ENCODE results near the gene SERPINE2.

Gene SERPINE2

GRCh38 chr2:223957092-223957851 is 81.8 kb downstream of the SERPINE2 start, which contains the start of gene MRPL44:
Gene MRPL44 (plus strand): TSS chr2:223957463. CDS start chr2:223957473, 10 bp downstream.
- H3K4me3 ChIP-seq (ENCODE audit: low read depth, low read length): peak within 1 kb of the TSS; percentile 93
- TF ChIP-seq CTCF (IDR thresholded peaks at IDR 0.05; ENCODE audit: insufficient read depth, low read depth, low read length, missing control alignments): no peak

DNA sequence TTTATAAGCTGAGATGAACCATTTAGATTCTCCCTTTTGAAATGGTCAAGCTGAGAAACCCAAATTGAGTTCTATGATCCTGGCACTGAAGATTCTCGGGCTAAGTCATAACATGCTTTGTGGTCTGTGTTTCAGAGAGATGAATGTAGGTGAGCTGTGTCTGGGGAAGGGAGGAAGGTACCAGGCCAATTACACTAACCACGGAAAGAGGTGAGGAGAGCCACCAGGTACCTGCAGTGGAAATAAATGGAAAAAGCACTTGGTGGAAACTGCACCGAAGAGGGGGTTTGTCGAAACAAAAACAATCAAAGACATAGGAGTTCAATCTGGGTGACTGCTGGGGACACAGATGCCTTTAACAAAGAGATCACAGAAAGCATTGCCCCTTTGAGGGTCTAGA is 82.8 kb downstream of the SERPINE2 start:
- TF ChIP-seq CTCF (IDR thresholded peaks at IDR 0.05; ENCODE audit: insufficient read depth, low read depth, low read length, missing control alignments): no peak
- peak; percentile 57 for DNase-seq (ENCODE audit: low read depth)
- H3K4me3 ChIP-seq (ENCODE audit: low read depth, low read length): peak overlapping the region; percentile 59

More at GRCh38 chr2:223957092-223957851, 81.8 kb downstream of the SERPINE2 start, which contains the start of gene MRPL44:
- peak; percentile 96 for DNase-seq (ENCODE audit: low read depth)

GRCh38 chr2:223954401-223954800 is 84.7 kb downstream of the SERPINE2 start:
- no peak overlapping the region for H3K4me3 ChIP-seq (ENCODE audit: low read depth, low read length)
- no peak for TF ChIP-seq CTCF (IDR thresholded peaks at IDR 0.05; ENCODE audit: insufficient read depth, low read depth, low read length, missing control alignments)
- no peak for DNase-seq (ENCODE audit: low read depth)

DNA sequence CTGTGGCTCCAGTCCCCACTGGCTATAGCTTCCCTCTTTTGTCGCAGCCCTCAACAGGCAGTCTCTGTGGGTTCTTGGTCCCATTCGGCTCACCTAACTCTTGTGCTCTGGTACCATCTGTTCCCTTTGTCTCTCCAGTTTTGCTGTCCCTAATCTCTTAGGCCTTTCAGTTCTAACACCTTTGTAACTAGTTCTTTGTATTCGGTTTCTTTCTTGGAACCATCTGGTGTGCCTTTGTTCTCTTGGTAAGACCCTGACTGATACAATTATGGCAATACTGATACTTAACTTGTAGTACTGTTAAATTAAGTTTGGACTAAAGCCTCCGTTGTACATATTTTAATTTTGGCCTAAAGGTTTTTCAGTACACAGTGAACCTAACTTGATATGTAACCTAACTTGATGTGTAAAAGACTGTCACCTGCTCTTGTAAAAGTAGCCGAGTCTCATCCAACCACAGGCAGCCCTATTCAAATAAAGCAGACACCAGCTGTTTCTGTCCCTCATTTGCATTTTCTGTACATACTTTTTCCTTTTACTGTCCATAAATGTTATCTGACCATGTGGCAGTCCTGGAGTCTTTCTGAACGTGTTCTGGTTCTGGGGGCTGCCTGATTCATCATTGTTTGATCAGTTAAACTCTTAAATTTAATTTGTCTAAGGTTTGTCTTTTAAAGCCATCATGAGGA is 86.7 kb downstream of the SERPINE2 start:
- DNase-seq (ENCODE audit: low read depth): peak; percentile 80
- no peak overlapping the region for H3K4me3 ChIP-seq (ENCODE audit: low read depth, low read length)
- no peak for TF ChIP-seq CTCF (IDR thresholded peaks at IDR 0.05; ENCODE audit: insufficient read depth, low read depth, low read length, missing control alignments)

DNA sequence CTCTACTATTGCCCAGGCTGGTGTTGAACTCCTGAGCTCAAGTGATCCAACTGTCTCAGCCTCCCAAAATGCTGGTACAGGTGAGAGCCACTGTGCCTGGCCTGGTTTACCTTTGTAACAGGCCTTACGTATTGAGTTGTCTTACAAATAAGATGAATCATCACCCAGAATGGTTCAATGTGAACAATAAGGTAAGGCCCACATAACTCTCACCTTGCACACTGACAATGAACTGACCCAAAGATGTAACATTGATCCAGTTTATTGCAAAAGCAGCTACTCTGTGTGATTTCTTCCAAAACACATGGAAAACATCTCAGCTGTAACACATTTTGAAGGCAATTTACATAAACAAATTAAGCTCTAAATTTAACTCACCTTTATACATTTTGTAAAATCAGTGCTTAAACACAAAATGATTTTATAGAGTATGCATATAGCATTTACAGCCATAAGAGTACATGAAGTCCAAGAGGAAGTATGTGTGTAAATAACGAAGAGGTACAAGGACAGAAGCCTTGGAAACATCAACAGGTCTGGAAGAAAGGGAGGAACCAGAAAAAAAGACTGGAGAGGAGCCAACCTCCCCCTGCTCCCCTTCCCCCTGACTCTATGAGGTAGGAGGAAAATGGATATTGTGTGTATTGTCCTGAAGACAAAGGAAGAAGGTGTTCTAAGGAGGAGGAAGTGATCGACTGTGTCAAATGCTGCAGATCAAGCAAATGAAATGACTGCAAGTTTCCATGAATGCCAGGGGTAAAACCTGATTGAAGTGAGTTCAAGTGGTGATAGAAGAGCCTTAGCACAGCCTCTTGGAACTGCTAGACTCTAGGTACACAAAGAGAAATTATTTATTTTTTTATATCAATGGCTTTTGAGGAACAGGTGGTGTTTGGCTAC is 88.4 kb downstream of the SERPINE2 start:
- TF ChIP-seq CTCF (IDR thresholded peaks at IDR 0.05; ENCODE audit: insufficient read depth, low read depth, low read length, missing control alignments): no peak
- H3K4me3 ChIP-seq (ENCODE audit: low read depth, low read length): no peak overlapping the region
- DNase-seq (ENCODE audit: low read depth): no peak

- no peak for TF ChIP-seq CTCF (IDR thresholded peaks at IDR 0.05; ENCODE audit: insufficient read depth, low read depth, low read length, missing control alignments)
- peak; percentile 50 for DNase-seq (ENCODE audit: low read depth)
- H3K4me3 ChIP-seq (ENCODE audit: low read depth, low read length): no peak overlapping the region
Measured at GRCh38 chr2:223949241-223949840, 89.7 kb downstream of the SERPINE2 start.

All from GM12865 (cell line).